Immature natural killer cell (primary cell): ENCODE measurements around the gene TRAP1. TPM values are rescaled to one million over a fixed set of nuclear protein-coding genes. Genes with fewer than 3 reads are reported as not detected.

Source experiments
- DNase-seq, 3 donors: peaks; one replicate each; pipeline ENCODE4 v3.0.0; 2022; ENCODE audit warnings: mixed read lengths in 1 of 3
- H3K27ac Mint-ChIP-seq, 6 donors: one replicate each; pipeline ENCODE4 v1.8.0; 2020; ENCODE audit warnings: mixed read lengths in 6 of 6, mild to moderate bottlenecking in 5 of 6, inconsistent platforms in 4 of 6, moderate library complexity in 3 of 6
- H3K27me3 Mint-ChIP-seq, 3 donors: one replicate each; pipeline ENCODE4 v1.8.0; 2020 to 2021; ENCODE audit warnings: low read depth in 3 of 3, mild to moderate bottlenecking in 3 of 3, mixed read lengths in 3 of 3, moderate library complexity in 3 of 3, inconsistent platforms in 1 of 3
- H3K36me3 Mint-ChIP-seq, 3 donors: one replicate each; pipeline ENCODE4 v1.8.0; 2020; ENCODE audit warnings: mixed read lengths in 3 of 3, inconsistent platforms in 2 of 3, mild to moderate bottlenecking in 2 of 3
- H3K4me1 Mint-ChIP-seq, 2 donors: one replicate each; pipeline ENCODE4 v1.8.0; 2020; ENCODE audit warnings: inconsistent platforms in 2 of 2, mild to moderate bottlenecking in 2 of 2, mixed read lengths in 2 of 2, moderate library complexity in 1 of 2
- H3K4me3 Mint-ChIP-seq, 5 donors: one replicate each; pipeline ENCODE4 v1.8.0; 2020; ENCODE audit warnings: mild to moderate bottlenecking in 5 of 5, mixed read lengths in 5 of 5, inconsistent platforms in 3 of 5, moderate library complexity in 3 of 5
- H3K9me3 Mint-ChIP-seq, 6 donors: one replicate each; pipeline ENCODE4 v1.8.0; 2020; ENCODE audit warnings: mild to moderate bottlenecking in 6 of 6, mixed read lengths in 6 of 6, inconsistent platforms in 4 of 6, moderate library complexity in 3 of 6
- polyA plus RNA-seq, 3 donors: library from polyadenylated mRNA; unstranded; fragments of 300-500 nt; fragmentation: Illumina TruSeq; gene quantifications; one replicate each; pipeline ENCODE4 v1.2.3, GENCODE V29; 2021

TRAP1 gene
- polyA plus RNA-seq, 3 donors from 2014 or later = 30.1 to 32.1 (median 30.7) TPM

DNA sequence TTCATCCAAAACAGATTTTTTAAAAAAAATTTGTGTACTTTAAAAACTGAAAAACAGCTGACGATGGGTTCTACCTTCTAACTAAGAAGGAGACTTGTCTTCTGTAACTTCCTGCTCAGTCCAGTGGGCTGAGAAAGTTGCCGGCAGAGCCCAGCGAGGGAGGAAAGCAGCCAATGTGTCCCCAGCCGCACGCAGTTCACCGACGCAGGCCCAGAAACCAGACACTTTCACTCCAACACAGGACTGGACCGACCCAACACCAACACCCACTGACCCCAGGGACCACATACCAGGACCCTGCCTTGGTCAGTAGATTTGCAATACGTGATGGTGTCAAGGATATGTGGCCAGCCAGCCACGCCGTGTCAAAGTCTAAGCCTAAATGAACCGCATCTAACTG lies 25.6 kb downstream of the TRAP1 start:
- Mint-ChIP-seq H3K36me3 (peaks cover 4 to 16% (median 4%) of the 10 kb centered on the region in 3 donors), H3K27me3 (peaks cover 0 to 2% (median 0%) of the 10 kb centered on the region in 3 donors), H3K4me1 (peaks cover 10 to 15% of the 10 kb centered on the region in 2 donors), H3K4me3 (no peak overlapping the region), H3K9me3 (no peaks in the 10 kb centered on the region), H3K27ac (no peak overlapping the region)
- no peak for DNase-seq

DNA sequence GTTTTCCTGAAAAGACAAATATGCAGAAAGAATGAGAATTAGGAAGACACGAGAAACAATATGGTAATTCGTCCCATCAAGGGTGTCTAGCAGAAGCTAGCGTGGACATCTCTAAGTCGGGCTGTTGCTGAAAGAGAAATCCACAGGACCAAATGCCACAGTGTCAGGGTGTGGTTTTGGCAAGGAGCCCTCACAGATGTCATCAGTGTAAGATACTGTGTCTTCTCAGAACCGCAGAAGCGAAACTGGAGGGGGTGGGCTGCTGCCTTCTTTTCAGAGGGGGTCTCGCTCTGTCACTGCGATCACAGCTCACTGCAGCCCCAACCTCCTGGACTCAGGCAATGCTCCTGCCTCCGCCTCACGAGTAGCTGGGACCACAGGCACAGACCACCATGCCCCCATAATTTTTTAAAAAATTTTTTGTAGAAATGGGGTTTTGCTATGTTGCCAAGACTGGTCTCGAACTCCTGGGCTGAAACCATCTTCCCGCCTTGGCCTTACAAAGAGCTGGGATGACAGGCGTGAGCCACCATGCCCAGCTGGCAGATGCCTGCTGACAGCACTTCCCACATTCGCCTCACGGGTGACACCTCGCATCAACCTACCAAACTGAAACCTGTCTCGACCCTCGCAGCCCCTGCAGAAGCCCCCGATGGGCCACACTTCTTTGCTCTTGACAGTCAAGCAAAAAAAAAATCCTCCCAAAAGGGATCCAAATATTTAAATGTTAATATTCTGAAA lies 26.2 kb downstream of the TRAP1 start:
- H3K4me3 Mint-ChIP-seq = peak overlapping the region; percentile 67 to 81 (median 74)
- peak; percentile 15 to 29 (median 18) for DNase-seq
- H3K27me3 Mint-ChIP-seq = peaks cover 0 to 2% (median 0%) of the 10 kb centered on the region in 3 donors
- peaks cover 4 to 16% (median 4%) of the 10 kb centered on the region in 3 donors for H3K36me3 Mint-ChIP-seq
- no peaks in the 10 kb centered on the region for H3K9me3 Mint-ChIP-seq
- peaks cover 10 to 15% of the 10 kb centered on the region in 2 donors for H3K4me1 Mint-ChIP-seq
- H3K27ac Mint-ChIP-seq = peak overlapping the region in 4 of 6 donors; percentile 25 to 74 (median 66)

DNA sequence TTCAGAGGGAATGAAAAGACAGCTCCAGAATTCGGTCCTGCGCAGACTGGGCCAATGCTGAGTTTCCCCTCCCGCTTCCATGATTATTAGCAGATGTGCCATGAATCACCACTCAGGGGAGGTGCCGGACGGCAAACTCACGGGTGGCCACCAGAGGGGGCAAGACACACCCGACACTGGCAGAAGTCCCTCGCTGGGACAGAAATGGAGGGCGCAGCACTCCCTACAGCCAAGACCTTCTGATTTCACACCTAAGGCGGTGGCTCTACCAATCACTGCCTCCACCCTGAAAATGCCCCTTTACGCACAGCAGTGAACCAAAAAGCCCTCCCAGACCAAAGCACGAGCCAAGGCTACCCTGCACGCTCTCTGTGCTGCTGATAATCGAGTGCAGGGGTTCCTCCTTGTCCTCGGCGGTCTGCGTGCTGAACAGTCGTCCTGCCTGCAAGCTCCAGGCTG lies 26.8 kb downstream of the TRAP1 start:
- Mint-ChIP-seq H3K4me3 (peak overlapping the region; percentile 67 to 81 (median 74)), H3K27ac (peak overlapping the region in 4 of 6 donors; percentile 25 to 74 (median 66)), H3K36me3 (peaks cover 4 to 19% (median 4%) of the 10 kb centered on the region in 3 donors), H3K27me3 (peaks cover 0 to 2% (median 0%) of the 10 kb centered on the region in 3 donors), H3K4me1 (peaks cover 10 to 13% of the 10 kb centered on the region in 2 donors), H3K9me3 (no peaks in the 10 kb centered on the region)
- DNase-seq = peak; percentile 73 to 78 (median 74)

DNA sequence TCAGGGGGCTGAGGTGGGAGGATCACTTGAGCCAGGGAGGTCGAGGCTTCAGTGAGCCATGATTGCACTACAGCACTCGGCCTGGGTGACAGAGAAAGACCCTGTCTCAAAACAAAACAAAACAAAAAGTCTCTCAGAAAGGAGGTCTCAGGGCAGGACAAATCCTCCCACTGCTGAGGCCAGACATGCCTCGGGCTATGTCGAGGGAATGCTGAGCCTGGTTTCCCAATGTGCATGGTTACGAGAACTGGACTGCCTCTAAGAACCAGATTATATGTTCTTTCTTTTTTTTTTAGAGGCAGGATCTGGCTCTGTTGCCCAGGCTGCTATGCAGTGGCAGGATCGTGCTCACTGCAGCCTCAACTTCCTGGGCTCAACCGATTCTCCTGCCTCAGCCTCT lies 27.6 kb downstream of the TRAP1 start:
- H3K27me3 Mint-ChIP-seq = peaks cover 0 to 2% (median 0%) of the 10 kb centered on the region in 3 donors
- H3K9me3 Mint-ChIP-seq = no peaks in the 10 kb centered on the region
- H3K4me1 Mint-ChIP-seq = peaks cover 10 to 13% of the 10 kb centered on the region in 2 donors
- no peak overlapping the region for H3K4me3 Mint-ChIP-seq
- no peak overlapping the region for H3K27ac Mint-ChIP-seq
- no peak for DNase-seq
- H3K36me3 Mint-ChIP-seq = peaks cover 4 to 17% (median 8%) of the 10 kb centered on the region in 3 donors

DNA sequence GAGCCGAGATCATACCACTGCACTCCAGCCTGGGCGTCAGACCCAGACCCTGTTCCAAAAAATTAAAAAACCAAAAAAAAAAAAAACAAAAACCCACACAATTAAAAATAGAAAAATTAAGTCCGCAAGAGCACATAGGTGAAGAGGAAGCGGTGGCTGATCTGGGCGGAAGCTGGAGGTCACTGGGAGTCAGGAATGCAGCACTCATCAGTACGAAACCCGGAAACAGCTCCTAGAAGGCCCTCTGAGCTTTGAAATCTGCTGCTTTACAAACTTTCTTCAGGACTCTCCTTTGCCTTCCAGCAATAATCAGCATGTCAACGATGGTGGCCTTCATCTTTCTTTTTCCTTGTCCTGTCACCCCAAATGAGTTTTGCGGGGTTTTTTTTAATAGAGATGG lies 29.5 kb downstream of the TRAP1 start:
- Mint-ChIP-seq H3K27ac (no peak overlapping the region), H3K36me3 (peaks cover 4 to 22% (median 10%) of the 10 kb centered on the region in 3 donors), H3K4me3 (no peak overlapping the region), H3K9me3 (no peaks in the 10 kb centered on the region), H3K27me3 (peaks cover 0 to 2% (median 0%) of the 10 kb centered on the region in 3 donors), H3K4me1 (peaks cover 10 to 13% of the 10 kb centered on the region in 2 donors)
- DNase-seq = no peak

DNA sequence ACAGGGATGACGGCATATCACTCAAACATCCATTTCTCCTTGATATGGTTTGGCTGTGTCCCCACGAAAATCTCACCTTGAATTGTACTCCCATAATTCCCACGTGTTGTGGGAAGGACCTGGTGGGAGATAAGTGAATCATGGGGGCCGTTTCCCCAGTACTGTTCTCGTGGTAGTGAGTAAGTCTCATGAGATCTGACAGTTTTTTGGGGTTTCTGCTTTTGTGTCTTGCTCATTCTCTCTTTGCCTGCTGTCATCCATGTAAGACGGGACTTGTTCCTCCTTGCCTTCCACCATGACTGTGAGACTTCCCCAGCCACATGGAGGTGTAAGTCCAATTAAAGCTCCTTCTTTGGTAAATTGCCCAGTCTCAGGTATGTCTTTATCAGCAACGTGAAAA lies 30.3 kb downstream of the TRAP1 start:
- peaks cover 4 to 23% (median 11%) of the 10 kb centered on the region in 3 donors for H3K36me3 Mint-ChIP-seq
- H3K4me3 Mint-ChIP-seq = no peak overlapping the region
- H3K27me3 Mint-ChIP-seq = peaks cover 0 to 2% (median 0%) of the 10 kb centered on the region in 3 donors
- peak overlapping the region in 1 of 6 donors; percentile 35 for H3K27ac Mint-ChIP-seq
- peaks cover 10 to 13% of the 10 kb centered on the region in 2 donors for H3K4me1 Mint-ChIP-seq
- no peaks in the 10 kb centered on the region for H3K9me3 Mint-ChIP-seq
- no peak for DNase-seq

DNA sequence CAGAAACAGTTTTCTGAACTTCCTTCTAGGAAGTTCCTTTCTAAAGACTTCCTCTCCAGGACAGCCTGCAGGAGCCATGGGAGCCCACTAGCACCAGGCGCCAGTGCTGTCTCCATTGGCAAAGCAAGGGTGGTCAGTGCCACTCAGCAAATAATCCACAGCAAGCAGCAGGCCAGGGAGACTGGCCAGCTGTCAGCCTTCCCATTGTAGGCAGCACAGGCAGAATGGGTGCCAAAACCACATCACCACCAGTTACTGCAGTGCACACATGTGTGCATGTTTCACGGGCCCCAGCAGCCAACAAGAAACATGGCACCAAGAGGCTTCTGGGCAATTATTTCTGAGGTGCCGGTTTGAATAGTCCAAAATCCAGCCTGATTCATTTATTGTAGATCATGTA lies 36.1 kb downstream of the TRAP1 start:
- Mint-ChIP-seq H3K9me3 (no peaks in the 10 kb centered on the region), H3K36me3 (peaks cover 0 to 34% (median 17%) of the 10 kb centered on the region in 3 donors), H3K27me3 (no peaks in the 10 kb centered on the region), H3K4me1 (no peaks in the 10 kb centered on the region), H3K27ac (no peak overlapping the region), H3K4me3 (no peak overlapping the region)
- DNase-seq = no peak

DNA sequence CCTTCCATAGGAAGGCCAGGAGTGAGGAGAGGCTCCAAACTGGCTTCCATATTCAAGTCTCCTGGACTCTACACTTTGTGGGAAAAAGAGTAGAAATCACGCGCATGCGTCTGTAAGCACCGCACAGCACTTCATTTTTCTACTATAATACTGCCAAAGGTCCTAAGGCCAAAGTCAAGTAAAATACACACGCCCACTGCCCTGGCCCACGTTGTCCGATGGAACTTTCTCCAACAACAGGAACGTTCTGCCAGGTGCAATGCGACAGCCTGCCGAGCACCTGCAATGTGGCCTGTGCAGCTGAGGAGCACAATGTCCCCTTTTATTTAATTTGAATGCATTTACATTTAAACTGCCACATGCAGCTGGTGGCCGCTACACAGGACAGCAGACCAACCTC lies 39.3 kb downstream of the TRAP1 start:
- no peak overlapping the region for H3K4me3 Mint-ChIP-seq
- H3K27ac Mint-ChIP-seq = no peak overlapping the region
- peaks cover 0 to 32% (median 12%) of the 10 kb centered on the region in 3 donors for H3K36me3 Mint-ChIP-seq

DNA sequence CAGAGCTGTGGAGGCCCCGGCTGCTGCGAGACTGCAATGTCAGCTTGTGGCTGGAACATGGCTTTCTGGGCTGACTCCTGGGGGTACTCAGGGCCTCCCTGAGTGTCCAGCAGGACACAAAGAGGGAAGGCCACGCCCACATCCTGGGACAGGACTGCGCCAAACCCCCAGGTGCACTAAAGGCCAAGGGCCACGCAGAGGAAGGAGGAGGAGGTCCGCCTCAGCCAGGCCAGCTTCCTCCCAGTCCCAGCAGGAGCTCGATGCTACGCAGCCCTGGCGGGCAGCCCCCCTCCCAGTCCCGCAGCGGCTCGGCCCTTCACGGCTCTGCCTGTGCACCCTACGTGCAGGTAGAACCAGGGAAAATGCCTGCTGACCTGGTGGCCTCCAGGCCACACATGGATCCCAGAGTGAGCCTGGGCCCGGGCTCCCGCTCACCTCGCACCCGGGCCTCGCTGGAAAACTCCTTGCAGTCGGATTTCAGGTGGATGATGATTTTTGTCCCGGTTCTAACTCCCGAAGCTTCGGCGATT lies 41.7 kb downstream of the TRAP1 start:
- peaks cover 6 to 10% of the 10 kb centered on the region in 2 donors for H3K4me1 Mint-ChIP-seq
- no peak for DNase-seq
- H3K27me3 Mint-ChIP-seq = peaks cover 0 to 3% (median 0%) of the 10 kb centered on the region in 3 donors

More for the DNA sequence above, 39.3 kb downstream of the TRAP1 start:
- Mint-ChIP-seq H3K9me3 (no peaks in the 10 kb centered on the region), H3K4me1 (peaks cover 0 to 1% of the 10 kb centered on the region in 2 donors), H3K27me3 (peaks cover 0 to 3% (median 0%) of the 10 kb centered on the region in 3 donors)
- DNase-seq = no peak

DNA sequence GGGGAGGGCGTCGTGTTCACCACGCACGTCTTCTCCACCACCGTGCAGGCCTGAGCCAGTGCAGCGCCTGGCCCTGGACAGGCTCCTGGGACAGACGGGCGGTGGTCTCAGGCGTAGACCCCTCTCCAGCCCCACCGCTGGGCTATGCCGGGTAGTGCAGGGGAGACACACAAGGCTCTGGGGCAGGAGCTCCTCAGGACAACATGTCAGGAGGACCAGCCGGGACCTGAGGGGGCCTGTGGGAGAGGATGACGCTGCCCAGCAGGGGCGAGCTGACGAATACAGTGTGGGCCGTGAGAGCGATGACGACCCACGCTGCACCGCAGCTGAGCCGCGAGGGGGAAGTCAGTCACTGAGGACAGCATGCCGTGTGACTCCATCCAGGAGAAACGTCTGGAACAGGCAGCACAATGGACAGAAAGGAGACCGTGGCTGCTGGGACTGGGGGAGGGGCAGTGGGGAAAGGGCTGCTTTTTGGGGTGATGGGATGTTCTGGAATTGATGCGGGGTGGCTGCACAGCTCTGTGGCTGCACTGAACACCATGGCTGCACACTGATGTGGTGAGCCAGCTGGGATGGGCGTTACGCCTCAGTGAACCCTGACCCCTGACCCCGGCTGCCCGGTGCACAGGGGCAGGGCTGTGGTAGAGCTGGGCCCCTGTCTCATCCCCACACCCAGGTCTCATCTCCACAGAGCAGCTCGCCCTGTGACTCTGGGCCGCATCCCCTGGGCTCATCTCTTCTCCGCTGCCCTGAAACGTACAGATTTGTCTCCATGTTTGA lies 42.6 kb downstream of the TRAP1 start:
- no peak overlapping the region for H3K4me3 Mint-ChIP-seq
- H3K9me3 Mint-ChIP-seq = no peaks in the 10 kb centered on the region
- H3K27me3 Mint-ChIP-seq = peaks cover 0 to 3% (median 0%) of the 10 kb centered on the region in 3 donors
- H3K4me1 Mint-ChIP-seq = peaks cover 14 to 18% of the 10 kb centered on the region in 2 donors
- DNase-seq = no peak
- peaks cover 0 to 26% (median 6%) of the 10 kb centered on the region in 3 donors for H3K36me3 Mint-ChIP-seq
- H3K27ac Mint-ChIP-seq = no peak overlapping the region

More for the DNA sequence above, 41.7 kb downstream of the TRAP1 start:
- Mint-ChIP-seq H3K4me3 (no peak overlapping the region), H3K27ac (no peak overlapping the region), H3K9me3 (no peaks in the 10 kb centered on the region), H3K36me3 (peaks cover 0 to 26% (median 6%) of the 10 kb centered on the region in 3 donors)

DNA sequence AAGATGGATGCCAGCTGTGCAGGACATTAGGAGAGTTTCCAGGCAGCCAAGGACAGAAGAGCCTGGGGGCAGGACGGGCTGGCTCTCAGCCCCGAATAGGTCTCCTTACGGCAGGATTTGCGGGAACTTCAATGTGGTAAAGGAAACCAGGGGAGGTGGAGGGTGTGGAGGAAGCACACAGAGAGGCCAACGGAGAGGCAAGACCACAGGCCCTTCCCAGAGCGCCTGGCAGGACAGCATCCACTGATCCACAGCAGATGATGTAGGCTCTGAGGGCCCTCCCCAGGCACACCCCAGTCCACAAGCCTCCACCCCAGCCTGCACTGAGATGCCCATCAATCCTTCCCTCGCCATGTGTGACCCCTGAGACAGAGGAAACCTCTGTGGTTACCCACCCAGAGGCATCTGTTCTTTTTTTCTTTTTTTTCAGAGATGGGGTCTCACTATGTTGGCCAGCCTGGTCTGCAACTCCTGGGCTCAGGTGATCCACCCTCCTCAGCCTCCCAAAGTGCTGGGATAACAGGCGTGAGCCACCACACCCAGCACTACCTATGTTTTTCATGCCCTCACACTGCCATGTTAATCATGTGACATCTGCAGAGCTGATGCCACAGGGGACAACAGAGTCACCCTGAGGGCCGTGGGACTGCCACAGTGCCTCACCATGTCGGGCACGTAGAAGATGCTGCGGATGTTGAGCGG lies 43.5 kb downstream of the TRAP1 start:
- peaks cover 0 to 21% (median 1%) of the 10 kb centered on the region in 3 donors for H3K36me3 Mint-ChIP-seq
- no peak overlapping the region for H3K4me3 Mint-ChIP-seq
- DNase-seq = no peak
- H3K27me3 Mint-ChIP-seq = peaks cover 0 to 3% (median 0%) of the 10 kb centered on the region in 3 donors
- H3K4me1 Mint-ChIP-seq = peaks cover 21 to 26% of the 10 kb centered on the region in 2 donors
- no peaks in the 10 kb centered on the region for H3K9me3 Mint-ChIP-seq
- peak overlapping the region in 1 of 6 donors; percentile 50 for H3K27ac Mint-ChIP-seq

DNA sequence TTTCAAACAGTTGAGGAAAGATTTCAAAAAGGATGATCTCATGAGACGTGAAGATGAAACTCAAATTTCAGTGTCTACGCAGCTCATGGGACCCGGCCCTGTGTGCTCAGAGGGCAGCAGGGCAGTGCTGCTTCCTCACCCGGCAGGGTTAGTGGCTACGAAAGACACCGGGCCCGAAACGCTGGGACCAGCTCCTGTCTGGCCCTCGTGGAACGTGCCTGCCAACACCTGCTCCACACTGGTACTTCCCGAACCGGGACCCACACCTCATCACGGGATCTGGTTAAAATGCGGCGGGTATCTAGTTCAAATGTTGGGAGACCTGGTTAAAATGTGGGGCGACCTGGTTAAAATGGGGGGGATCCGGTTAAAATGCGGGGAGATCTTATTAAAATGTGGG lies 44.1 kb downstream of the TRAP1 start:
- H3K36me3 Mint-ChIP-seq = peaks cover 0 to 20% (median 0%) of the 10 kb centered on the region in 3 donors
- no peak overlapping the region for H3K4me3 Mint-ChIP-seq
- H3K4me1 Mint-ChIP-seq = peaks cover 25 to 28% of the 10 kb centered on the region in 2 donors
- H3K27me3 Mint-ChIP-seq = peaks cover 0 to 3% (median 0%) of the 10 kb centered on the region in 3 donors
- DNase-seq = no peak
- H3K27ac Mint-ChIP-seq = peak overlapping the region in 1 of 6 donors; percentile 62
- H3K9me3 Mint-ChIP-seq = no peaks in the 10 kb centered on the region

DNA sequence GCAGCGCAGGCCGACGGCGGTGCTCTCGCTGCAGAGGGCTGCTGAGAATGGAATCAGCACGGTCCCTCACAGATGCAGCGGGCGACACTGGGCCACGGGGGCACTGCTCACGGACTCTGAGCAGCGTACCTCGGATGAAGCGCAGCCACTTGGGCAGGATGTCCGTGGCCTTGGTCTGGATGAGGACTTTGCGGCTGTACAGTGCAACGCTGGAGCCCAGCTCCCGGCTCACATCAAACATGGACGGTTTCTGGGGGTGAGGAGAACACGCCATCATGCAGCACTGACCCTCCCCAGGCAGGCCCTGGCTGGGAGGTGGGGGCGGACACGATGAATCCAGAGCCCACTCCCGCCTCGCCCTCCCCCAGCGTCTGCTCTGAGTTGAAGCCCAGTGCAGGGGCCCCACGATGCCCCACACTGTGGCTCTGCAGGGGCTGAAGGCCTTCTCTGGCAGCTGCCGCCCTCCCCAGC lies 44.7 kb downstream of the TRAP1 start:
- no peak overlapping the region for H3K27ac Mint-ChIP-seq
- DNase-seq = no peak
- no peak overlapping the region for H3K4me3 Mint-ChIP-seq
- H3K36me3 Mint-ChIP-seq = peaks cover 0 to 15% (median 0%) of the 10 kb centered on the region in 3 donors
- peaks cover 25 to 28% of the 10 kb centered on the region in 2 donors for H3K4me1 Mint-ChIP-seq
- H3K9me3 Mint-ChIP-seq = no peaks in the 10 kb centered on the region
- peaks cover 0 to 3% (median 0%) of the 10 kb centered on the region in 3 donors for H3K27me3 Mint-ChIP-seq
